HG03175 (cell line): ENCODE data around the gene LIN9.

Experiments used
- ATAC-seq: cut with Tn5 transposase; IDR thresholded peaks from one replicate; pipeline ENCODE4 v1.9.1; 2021; ENCODE audit warnings: mild to moderate bottlenecking, moderate library complexity; ENCODE audit not compliant: unreplicated experiment

Gene LIN9

DNA sequence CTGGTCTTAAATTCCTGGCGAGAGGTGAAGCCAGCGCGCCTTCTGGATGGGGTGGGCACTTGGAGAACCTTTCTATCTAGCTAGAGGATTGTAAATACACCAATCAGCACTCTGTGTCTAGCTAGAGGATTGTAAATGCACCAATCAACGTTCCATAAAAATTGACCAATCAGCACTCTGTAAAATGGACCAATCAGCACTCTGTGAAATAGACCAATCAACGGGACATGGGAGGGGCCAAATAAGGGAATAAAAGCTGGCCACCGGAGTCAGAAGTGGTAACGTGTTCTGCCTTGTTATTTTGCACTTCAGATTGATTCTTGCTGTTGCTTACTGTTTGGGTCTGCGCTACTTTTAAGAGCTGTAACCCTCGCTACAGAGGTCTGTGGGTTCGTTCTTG lies 12.0 kb upstream of the LIN9 start:
- ATAC-seq = no peak

DNA sequence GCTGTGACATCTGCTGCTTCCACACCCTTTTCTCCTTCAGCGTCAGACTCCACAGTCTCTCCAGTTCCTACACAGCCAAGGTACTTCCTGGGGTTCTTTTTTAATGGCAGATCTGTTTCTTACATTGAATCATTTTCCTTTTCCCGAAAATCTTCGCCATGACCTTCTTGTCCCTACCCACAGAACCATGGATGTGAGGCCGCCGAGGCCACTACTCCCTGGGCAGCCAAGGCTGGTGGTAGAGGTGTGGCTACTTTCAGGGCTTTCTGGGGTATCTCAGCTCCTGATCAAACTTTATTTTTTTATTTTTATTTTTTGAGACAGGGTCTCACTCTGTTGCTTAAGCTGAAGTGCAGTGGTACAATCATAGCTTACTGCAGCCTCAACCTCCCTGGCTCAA lies 9.5 kb upstream of the LIN9 start:
- ATAC-seq = no peak

DNA sequence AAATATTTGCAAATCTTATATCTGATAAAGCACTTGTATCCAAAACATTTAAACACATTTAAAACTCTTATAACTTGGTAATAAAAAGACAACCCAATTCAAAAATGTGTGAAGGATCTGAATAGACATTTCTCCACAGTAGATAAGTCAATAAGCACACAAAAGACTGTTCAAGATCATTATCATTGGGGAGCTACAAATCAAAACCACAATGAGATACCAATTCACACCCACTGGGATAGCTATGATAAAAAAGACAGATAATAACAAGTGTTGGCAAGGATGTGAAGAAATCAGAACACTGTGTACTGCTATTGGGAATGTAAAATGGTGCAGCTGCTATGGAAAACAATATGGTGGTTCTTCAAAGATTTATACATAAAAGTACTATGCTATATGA lies 5.1 kb upstream of the LIN9 start:
- no peak for ATAC-seq

DNA sequence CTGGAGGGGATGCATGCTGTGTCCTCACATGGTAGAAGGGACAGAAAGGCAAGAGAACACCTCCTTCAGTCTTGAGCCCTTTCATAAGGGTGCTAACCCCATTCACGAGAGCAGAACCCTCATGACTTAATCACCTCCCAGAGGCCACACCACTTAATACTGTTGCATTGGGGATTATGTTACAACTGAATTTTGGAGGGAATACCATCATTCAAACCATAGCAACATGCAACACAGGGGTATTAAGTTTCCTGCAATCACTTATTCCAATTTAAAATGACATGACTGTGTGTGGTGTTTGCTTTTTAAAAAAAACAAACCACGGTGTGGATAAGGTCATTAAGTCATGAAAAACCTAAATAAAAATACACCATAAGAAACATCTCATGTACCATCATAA lies 3.1 kb upstream of the LIN9 start:
- ATAC-seq = no peak

DNA sequence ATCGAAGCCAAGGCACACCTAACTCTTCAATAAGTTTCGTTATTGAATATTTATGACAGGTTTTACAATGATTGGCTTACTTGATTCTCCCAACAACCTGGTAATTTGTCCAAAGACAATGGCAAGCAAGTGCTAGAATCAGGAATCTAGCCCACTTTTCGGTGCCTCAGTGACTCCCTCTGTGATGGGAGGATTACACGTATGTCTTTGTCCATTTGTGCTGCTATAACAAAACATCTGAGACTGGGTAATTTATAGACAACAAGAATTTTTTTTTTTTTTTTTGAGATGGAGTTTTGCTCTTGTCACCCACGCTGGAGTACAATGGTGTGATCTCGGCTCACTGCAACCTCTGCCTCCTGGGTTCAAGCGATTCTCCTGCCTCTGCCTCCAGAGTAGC lies 2.4 kb upstream of the LIN9 start:
- ATAC-seq = no peak

DNA sequence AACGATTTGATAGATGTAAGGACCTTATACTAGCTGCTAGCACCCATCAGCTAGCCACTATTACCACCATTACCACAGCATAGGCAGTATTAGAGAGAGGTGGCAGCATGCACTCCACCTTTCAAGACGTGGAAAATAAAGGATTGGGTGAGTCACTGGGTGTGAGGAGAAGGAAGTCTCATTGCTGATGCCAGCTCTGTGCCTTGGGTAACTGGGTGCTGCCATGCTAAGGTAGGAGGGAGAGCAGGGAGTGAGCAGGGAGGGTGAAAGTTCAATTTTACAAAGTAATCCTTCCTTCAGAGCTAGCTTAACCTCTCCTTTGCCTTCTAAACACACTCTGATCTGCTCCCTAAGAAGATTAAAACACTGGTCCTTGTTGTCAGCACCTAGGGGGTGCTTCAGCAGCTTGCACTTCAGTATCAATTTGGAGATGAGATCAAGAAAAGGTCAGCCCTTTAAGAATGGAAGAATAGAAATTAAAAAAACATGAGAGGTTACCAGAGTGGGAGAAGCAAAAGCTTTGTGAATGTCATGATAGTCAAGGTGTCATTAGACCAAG lies 1.8 kb upstream of the LIN9 start:
- no peak for ATAC-seq

DNA sequence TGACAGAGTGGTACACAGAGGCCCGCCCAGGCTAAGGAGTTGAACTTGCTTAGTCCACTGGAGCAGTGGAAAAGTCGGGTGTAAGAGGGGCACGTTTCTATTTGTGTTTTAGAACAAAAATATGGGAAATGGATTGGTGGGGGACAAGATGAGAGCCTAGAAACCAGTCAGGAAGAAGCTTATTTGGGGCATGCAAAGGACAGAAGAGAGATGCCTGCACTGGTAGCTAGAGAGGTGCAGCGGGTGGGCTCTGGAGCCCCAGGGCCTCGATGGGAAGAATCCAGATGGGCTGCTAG lies 1.2 kb upstream of the LIN9 start:
- no peak for ATAC-seq

DNA sequence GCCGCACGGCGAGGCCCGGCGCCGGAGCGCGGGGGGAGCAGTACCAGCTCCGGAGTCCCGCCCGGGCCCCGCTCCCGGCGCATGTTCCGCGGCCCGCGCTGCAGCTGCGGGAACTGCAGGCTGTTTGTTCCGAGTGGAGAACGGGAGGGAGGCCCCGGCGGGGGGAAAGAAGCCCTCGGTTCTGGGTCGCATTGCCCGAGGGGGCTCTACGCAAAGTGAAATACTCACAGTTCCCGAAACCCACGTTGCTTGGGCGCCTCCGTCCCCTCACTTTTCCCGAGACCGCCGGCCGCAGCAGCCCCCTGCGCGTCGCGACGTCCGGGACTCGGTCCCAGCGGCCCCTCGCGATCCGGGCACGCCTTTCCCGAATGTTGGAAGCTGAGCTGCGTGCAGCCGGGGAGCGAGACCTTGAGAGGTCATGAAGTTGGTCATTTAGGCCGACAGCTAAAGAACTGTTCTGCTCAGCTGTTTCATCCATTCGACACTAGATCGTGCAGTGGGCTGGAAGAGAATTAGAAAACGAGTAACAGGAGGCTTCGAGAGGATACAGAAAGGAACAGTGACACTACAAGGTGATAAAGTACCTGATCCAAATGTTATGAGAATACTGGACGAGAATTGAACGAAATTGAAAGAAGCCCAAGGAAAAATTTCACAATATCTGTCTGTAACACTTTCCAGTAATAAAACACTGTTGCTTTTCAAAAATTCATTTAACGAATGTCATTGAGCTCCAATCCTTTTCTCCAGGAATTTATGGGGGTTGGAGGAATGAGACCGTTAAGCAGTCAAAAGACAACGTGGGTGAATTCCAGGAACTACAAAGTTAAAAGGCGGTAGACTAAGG lies 657 bp upstream of the LIN9 start:
- ATAC-seq = peak; percentile 54

DNA sequence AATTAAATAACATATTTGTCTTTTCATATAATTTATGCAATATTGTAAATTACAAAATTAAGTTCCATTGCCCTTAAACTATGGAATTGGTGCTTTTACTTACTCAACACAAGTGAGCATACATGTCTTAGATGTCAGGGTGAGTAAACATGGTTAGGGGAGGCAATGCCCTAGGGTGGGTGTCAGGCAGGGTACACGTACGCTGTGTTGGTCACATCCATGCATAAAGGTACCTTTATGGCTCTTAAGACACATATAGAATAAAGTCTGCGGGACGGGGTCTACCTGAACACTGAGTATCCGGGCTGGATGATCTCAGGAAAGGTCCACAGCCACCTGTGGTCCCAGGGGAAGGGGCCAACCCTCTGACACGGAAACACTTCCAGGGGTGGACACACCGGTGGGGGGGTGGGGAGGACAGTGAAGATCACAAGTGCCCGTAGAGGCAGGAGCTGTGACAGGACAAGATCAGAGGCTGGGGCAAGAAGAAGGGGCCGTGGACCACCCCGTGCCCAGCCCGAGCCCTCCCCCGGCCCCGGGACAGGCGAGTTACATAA lies 720 bp downstream of the LIN9 start:
- ATAC-seq = peak; percentile 24

DNA sequence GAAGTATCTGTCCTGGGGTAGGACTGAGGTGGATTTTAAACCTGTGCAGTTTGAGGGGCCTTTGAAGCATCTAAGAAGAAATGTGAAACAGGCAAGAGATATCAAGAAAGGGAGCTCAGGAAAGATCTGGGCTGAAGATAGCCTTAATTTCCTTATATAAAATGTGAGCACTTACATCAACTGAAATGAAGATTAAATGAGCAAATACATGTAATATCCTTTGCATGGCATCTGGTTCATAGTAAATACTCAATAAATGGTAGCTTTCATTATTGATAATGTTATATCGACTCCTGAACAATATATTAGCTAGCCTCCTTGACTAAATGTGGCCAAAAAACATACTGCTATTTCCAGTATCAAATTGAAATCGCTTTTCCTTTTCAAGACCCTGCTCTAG lies 2.5 kb downstream of the LIN9 start:
- ATAC-seq = no peak

DNA sequence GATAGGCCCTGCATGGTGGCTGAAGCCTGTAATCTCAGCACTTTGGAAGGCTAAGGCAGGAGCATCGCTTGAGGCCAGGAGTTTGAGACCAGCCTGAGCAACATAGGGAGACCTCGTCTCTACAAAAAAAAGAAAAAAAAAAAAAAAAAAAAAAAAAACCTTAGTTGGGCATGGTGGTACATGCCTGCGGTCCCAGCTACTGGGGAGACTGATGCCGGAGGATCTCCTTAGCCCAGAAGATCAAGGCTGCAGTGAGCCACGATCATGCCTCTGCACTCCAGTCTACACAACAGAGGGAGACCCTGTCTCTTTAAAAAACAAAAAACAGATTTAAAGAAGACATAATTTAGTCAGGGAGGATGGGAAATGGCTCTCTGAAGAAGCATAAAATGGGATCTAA lies 3.8 kb downstream of the LIN9 start:
- ATAC-seq = no peak

DNA sequence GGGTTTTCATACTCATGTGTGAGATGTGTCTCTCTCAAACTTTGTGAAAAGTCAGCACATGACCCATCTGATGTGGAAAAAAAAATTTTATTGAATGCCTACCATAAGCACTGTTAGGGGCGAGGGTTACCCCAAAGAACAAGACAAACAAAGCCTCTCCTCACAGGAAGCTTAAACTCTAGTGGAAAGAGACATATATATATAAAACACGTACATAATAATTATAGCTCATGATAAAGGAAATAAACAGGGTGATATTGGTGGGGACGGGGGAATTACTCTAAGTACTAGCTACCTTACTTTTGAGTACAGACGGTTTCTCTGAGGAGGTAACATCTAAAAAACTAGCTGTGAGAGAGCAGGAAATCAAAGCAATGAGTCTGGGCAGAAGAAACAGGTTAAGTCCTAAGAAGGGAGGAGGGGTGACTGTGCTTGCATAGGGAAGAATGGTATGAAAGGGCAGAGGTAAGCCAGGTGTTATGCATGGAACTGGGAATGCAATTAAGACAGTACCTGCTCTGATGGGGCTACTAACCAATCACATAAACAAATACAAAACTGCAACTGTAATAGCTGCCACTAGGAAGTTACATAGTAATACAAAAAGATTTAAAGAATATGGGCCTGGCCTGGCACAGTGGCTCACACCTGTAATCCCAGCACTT lies 4.5 kb downstream of the LIN9 start:
- no peak for ATAC-seq

DNA sequence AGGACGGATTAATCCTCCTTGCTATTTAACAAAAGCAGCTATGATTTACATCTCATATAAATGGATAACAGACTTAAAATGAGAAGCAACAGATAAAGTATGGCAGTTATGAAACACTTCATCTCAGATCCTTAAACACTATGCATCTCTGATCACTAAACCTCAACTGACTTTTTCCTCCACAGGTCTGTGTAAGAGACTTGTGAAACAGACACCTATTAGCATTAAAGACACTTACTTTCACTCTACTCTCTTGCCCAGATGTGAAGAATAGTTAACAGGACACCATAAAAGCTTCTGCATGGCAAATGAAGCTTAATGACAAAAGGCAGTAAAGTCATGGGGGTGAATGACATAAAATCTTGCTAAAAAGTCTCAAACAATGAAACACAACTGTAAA lies 6.2 kb downstream of the LIN9 start:
- ATAC-seq = no peak

DNA sequence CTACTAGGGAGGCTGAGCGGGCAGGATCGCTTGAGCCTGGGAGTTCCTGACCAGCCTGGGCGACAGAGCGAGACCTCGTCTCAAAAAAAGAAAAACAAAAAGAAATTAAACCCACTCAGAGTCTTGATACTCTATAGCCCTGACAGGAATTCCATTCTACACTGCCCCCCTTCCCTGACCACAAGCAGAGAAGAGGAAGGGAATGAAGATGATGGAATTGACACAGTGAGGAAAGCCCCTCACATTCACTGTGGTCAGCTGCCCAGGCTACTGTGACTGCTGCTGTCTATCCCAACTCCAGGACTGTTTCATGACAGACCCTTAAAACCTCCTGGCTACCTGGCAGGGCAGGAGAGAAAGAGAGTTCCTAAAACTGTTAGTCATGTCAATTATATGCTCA lies 12.1 kb downstream of the LIN9 start:
- no peak for ATAC-seq

DNA sequence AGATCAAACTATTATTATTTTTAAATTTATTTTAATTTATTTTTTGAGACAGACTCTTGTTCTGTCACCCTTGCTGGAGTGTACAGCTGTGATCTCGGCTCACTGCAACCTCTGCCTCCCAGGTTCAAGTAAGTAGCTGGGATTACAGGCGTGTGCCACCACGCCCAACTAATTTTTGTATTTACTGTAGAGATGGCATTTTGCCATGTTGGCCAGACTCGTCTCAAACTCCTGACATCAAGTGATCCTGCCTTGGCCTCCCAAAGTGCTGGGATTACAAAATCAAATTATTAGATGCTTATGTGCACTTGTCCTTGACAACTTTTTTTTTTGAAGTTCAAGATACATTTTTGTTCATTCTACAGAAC lies 15.4 kb downstream of the LIN9 start:
- no peak for ATAC-seq

DNA sequence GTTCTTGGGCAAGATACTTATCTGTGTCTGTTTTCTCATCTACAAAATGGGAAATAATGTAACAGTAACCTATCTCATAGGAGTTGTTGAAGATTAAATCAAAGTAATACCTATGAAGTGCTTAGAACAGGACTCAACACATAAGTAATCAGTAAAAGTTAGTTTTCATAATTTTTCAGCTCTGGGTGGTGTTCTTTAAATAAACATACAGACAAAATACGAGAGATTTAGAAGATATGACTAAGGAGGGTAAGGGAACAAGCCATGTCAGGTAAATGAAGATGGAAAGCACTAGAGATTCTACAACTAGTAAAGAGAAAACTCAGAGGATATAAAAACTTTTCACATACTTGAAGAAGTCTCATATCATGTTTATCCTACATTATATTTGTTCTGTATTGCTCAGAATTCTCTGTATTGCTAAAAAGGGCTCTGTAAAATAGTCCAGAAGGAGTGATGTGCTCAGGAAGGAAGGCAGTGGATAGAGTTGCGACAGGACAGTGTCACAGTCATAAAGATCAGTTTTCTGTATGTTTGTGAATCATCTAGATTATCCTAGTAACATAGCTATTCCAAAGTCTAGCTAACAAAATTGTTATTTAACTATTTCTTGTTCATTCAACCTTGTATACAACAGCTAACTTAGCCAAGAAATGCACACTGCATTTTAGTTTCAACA lies 16.0 kb downstream of the LIN9 start:
- ATAC-seq = no peak

DNA sequence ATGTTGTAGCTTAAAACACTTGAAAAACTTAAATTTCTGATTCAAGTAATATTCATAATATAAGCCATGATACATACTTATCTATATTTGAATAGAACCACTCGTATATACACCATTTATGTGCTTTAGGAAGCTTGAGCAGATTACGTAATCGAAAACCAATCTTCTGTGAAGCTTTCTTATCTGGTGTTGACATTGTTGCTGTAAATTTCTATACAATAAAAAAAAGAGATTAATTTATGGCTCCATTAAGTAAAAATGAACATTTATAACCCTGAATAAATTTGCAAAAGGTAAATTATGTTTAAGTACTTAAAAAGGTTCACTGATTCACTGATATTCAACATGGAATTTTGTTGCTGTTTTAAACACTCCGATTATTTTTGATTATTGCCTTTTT lies 21.4 kb downstream of the LIN9 start:
- ATAC-seq = no peak

DNA sequence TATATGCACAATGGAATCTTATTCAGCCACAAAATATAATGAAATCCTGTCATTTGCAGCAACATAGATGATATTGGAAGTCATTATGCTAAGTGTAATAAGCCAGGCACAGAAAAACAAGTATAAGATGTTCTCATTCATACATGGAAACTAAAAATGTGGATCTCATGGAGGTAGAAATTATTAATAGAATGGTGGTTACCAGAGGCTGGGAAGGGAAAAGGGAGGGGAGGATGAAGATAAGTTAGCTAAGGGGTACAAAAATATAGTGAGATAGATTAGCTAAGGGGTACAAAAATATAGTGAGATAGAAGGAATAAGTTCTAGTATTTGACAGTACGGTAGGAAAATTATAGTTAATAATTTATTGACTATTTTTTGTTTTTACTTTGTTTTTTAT lies 27.9 kb downstream of the LIN9 start:
- no peak for ATAC-seq

DNA sequence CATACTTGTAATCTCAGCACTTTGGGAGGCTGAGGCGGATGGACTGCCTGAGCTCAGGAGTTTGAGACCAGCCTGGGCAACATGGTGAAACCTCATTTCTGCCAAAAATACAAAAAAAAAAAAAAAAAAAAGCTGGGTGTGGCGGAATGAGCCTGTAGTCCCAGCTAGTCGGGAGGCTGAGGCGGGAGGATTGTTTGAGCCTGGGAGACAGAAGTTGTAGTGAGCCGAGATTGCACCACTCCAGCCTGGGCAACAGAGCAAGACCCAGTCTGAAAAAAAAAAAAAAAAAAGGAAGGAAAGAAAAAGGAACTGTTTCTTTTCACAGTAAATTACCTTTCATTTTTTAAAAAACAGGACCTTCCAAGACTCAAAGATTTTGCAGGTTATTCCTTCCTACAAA lies 29.5 kb downstream of the LIN9 start:
- no peak for ATAC-seq

DNA sequence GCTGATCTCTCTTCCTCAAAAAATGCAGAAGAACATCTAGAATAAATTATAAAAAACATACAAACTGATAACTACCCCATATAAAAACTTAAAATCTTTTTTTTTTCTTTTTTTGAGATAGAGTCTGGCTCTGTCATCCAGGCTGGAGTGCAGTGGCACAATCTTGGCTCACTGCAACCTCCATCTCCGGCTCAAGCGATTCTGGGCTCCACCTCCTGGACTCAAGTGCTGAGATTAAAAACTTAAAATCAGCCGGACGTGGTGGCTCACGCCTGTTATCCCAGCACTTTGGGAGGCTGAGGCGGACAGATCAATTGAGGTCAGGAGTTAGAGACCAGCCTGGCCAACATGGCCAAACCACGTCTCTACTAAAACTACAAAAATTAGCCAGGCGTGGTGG lies 31.1 kb downstream of the LIN9 start:
- no peak for ATAC-seq

DNA sequence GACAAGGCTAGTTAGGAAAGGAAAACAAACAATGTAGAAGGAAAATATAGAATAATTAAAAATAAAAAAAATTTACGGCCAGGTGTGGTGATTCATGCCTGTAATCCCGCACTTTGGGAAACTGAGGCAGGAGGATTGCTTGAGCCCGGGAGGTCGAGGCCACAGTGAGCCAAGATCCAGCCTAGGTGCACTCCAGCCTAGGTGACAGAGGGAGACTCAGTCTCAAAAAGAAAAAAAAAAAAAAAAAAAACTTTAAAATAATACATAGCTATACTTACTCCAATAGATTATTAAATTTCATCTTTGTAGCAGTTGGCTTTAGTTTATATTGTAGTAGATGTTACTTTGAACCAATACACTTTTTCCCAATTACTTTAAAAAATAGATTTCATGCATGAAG lies 32.0 kb downstream of the LIN9 start:
- ATAC-seq = no peak
